HepG2 (cell line): Measurements from ENCODE around the gene SRCIN1. TPM values are rescaled to one million over a fixed set of nuclear protein-coding genes. Genes with fewer than 3 reads are reported as not detected.
A peak's percentile ranks its signal among the peaks of the same experiment; 100 is the strongest.

Experiments used
- ATM ChIP-seq: fragments of 450-650 bp; IDR thresholded peaks from 2 replicates; pipeline ENCODE4 v1.7.1; 2017; ENCODE audit warnings: mild to moderate bottlenecking, borderline replicate concordance
- DZIP1 ChIP-seq: sonication (generic); formaldehyde crosslinking; IDR thresholded peaks from 2 replicates; pipeline ENCODE4 v1.5.0; 2020; ENCODE audit warnings: mild to moderate bottlenecking, missing genetic modification reagents
- GLMP ChIP-seq: sonication (generic); formaldehyde crosslinking; IDR thresholded peaks from 2 replicates; pipeline ENCODE4 v1.9.0; 2021; ENCODE audit warnings: missing genetic modification reagents, mild to moderate bottlenecking, borderline replicate concordance
- IKZF1 ChIP-seq: fragments of 450-650 bp; IDR thresholded peaks from 2 replicates; pipeline ENCODE4 v1.7.1; 2016
- JUN ChIP-seq: sonication (generic); formaldehyde crosslinking; IDR thresholded peaks from 2 replicates; pipeline ENCODE4 v1.4.0; 2020; ENCODE audit warnings: mild to moderate bottlenecking, missing genetic modification reagents
- PREB ChIP-seq: sonication (generic); formaldehyde crosslinking; IDR thresholded peaks from 2 replicates; pipeline ENCODE4 v1.4.0; 2020; ENCODE audit warnings: missing genetic modification reagents
- THAP7 ChIP-seq: sonication (generic); formaldehyde crosslinking; IDR thresholded peaks from 2 replicates; pipeline ENCODE4 v1.8.1; 2023; ENCODE audit warnings: mild to moderate bottlenecking, missing genetic modification reagents
- ZBTB25 ChIP-seq: IDR thresholded peaks from 2 replicates; pipeline ENCODE4 v1.6.1; 2018; ENCODE audit warnings: missing genetic modification reagents
- ZBTB40 ChIP-seq, 2 experiments: fragments of 450-650 bp in 1 of 2; sonication (generic) in 1 of 2; formaldehyde crosslinking in 1 of 2; IDR thresholded peaks; 2 replicates each; pipeline versions ENCODE4 v1.6.1 to v1.8.0; 2016 to 2022; ENCODE audit warnings: antibody characterized with exemption in 1 of 2, mild to moderate bottlenecking in 1 of 2, missing genetic modification reagents in 1 of 2
- ZNF10 ChIP-seq: sonication (generic); formaldehyde crosslinking; IDR thresholded peaks from 2 replicates; pipeline ENCODE4 v1.4.0; 2020; ENCODE audit warnings: mild to moderate bottlenecking, low read depth, missing genetic modification reagents, borderline replicate concordance
- ZNF354B ChIP-seq: sonication (generic); formaldehyde crosslinking; IDR thresholded peaks from 2 replicates; pipeline ENCODE4 v1.8.0; 2022; ENCODE audit warnings: mild to moderate bottlenecking, missing genetic modification reagents
- polyA plus RNA-seq, 8 experiments: library from polyadenylated mRNA; depleted of rRNA in 3 of 8; stranded (reverse) in 7 of 8; unstranded in 1 of 8; fragments of >200 nt; fragmentation: Illumina TruSeq in 4 of 8; extraction: Trizol in 4 of 8; gene quantifications; 2 replicates each; pipeline versions ENCODE4 v1.2.1 to v1.2.3, GENCODE V29; 2011 to 2016; ENCODE audit warnings: low read depth in 4 of 8, missing spikeins in 1 of 8, mixed read lengths in 1 of 8; ENCODE audit not compliant: insufficient read depth in 1 of 8
- total RNA-seq, 5 experiments: library from RNA; depleted of rRNA; stranded (reverse); fragments of >200 nt; fragmentation: Illumina TruSeq; extraction: Trizol; gene quantifications; 2 replicates each; pipeline ENCODE4 v1.2.3, GENCODE V29; 2016; ENCODE audit warnings: low read depth in 1 of 5

Gene SRCIN1
- total and polyA plus RNA-seq, 2 of the 13 experiments (the other 11 are each of a cell fraction or from before 2014, with no cell fraction given): 1.2 to 9.6 TPM

- no peak for TF ChIP-seq ZBTB40 (IDR thresholded peaks at IDR 0.05)
- no peak for TF ChIP-seq ZBTB40 (CRISPR knock-in tag; IDR thresholded peaks at IDR 0.05)
- TF ChIP-seq ZNF10 (CRISPR knock-in tag): no peak
- TF ChIP-seq ZBTB25 (CRISPR knock-in tag): no peak
- TF ChIP-seq PREB (CRISPR knock-in tag): no peak
- 0 out of 2 replicates have a peak, but pooled peaks have one; percentile 50 for TF ChIP-seq DZIP1 (CRISPR knock-in tag)
- no peak for TF ChIP-seq JUN
- TF ChIP-seq GLMP: no peak
- no peak for TF ChIP-seq ZNF354B
- no peak for TF ChIP-seq IKZF1
- no peak for TF ChIP-seq ATM
- TF ChIP-seq THAP7 (CRISPR knock-in tag): 0 out of 2 replicates have a peak, but pooled peaks have one; percentile 57
These were observed 20.5 kb downstream of the SRCIN1 start (continued) for GRCh38 chr17:38585056-38585917.
